ENCODE data around the gene CCDC110. TPM values are rescaled to one million over a fixed set of nuclear protein-coding genes. Genes with fewer than 3 reads are reported as not detected.

Gene CCDC110
- total and polyA plus RNA-seq, 2 of the 13 experiments (the other 11 are each of a cell fraction or from before 2014, with no cell fraction given): not detected

DNA sequence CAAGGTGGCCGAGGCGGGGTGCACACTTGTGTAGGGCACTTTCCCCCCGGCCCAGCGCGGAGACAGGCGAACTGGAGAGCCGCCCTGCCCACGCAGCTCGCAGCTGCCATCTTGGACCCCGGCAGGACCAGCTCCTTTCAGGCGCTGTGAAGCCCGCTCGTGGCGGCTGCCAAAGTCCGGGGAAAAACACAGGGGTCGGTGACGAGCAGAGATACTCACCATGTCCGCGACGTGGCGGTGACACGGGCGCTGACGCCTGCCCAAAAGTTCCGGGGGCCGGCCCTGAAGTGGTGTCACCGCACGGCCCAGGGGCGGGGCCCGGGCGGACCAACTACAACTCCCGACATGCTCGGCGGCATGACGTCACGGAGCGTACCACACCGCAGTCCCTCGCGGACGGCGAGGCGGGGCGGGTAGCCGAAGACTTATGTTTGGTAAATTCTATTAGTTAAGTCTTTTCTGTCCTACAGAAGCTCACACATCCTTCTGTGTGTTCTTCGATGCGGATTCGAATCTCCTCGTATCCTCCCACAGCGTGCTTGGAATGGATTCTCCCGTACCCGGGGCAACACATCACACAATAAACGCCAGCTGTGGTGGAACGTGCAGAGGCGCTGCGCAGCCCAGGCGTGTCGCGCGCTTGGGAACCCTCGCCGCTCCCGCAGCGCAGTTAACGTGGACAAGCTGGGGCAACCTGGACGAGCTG is 45.7 kb downstream of the CCDC110 start, which contains the start of gene UFSP2 (continued):
- TF ChIP-seq CSRNP2 (CRISPR knock-in tag; conservative IDR thresholded peaks at IDR 0.05; ENCODE audit: low read depth): no peak
- TF ChIP-seq ZSCAN5A (CRISPR knock-in tag; IDR thresholded peaks at IDR 0.05; ENCODE audit: borderline replicate concordance): peak; percentile 4; the same call in 1 of the 2 replicates
- TF ChIP-seq SKIL (CRISPR knock-in tag; IDR thresholded peaks at IDR 0.05; ENCODE audit: borderline replicate concordance): no peak
- TF ChIP-seq MIXL1 (CRISPR knock-in tag; IDR thresholded peaks at IDR 0.05): no peak
- no peak for TF ChIP-seq RCOR2 (CRISPR knock-in tag; IDR thresholded peaks at IDR 0.05)
- TF ChIP-seq THRA (CRISPR knock-in tag; IDR thresholded peaks at IDR 0.05; ENCODE audit: borderline replicate concordance): no peak
- no peak for TF ChIP-seq ZNF629 (CRISPR knock-in tag; conservative IDR thresholded peaks at IDR 0.05)
- no peak for TF ChIP-seq SRSF1 (optimal IDR thresholded peaks at IDR 0.05; ENCODE audit: low read depth, low read length)
- no peak for TF ChIP-seq CC2D1A (CRISPR knock-in tag; IDR thresholded peaks at IDR 0.05)
- TF ChIP-seq SP5 (CRISPR knock-in tag; IDR thresholded peaks at IDR 0.05; ENCODE audit: borderline replicate concordance, low read depth): no peak
- TF ChIP-seq NFKBIZ (CRISPR knock-in tag; IDR thresholded peaks at IDR 0.05): 0 out of 2 replicates have a peak, but pooled peaks have one; percentile 19
- TF ChIP-seq, protein P1, sequence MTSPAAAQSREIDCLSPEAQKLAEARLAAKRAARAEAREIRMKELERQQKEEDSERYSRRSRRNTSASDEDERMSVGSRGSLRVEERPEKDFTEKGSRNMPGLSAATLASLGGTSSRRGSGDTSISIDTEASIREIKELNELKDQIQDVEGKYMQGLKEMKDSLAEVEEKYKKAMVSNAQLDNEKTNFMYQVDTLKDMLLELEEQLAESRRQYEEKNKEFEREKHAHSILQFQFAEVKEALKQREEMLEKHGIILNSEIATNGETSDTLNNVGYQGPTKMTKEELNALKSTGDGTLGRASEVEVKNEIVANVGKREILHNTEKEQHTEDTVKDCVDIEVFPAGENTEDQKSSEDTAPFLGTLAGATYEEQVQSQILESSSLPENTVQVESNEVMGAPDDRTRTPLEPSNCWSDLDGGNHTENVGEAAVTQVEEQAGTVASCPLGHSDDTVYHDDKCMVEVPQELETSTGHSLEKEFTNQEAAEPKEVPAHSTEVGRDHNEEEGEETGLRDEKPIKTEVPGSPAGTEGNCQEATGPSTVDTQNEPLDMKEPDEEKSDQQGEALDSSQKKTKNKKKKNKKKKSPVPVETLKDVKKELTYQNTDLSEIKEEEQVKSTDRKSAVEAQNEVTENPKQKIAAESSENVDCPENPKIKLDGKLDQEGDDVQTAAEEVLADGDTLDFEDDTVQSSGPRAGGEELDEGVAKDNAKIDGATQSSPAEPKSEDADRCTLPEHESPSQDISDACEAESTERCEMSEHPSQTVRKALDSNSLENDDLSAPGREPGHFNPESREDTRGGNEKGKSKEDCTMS (CRISPR knock-in tag; conservative IDR thresholded peaks at IDR 0.05): no peak
- no peak for TF ChIP-seq ZKSCAN5 (CRISPR knock-in tag; IDR thresholded peaks at IDR 0.05)
- no peak for TF ChIP-seq FOSL1 (CRISPR knock-in tag; IDR thresholded peaks at IDR 0.05; ENCODE audit: borderline replicate concordance)
- peak; percentile 76; the same call in 1 of the 2 replicates for TF ChIP-seq KDM5A (IDR thresholded peaks at IDR 0.05; ENCODE audit: borderline replicate concordance, low read length)
- TF ChIP-seq THAP11 (CRISPR knock-in tag; IDR thresholded peaks at IDR 0.05): peak; percentile 100
- peak; percentile 63 for TF ChIP-seq SUZ12 (IDR thresholded peaks at IDR 0.05; ENCODE audit: low read depth, low read length)
- TF ChIP-seq, protein P2, sequence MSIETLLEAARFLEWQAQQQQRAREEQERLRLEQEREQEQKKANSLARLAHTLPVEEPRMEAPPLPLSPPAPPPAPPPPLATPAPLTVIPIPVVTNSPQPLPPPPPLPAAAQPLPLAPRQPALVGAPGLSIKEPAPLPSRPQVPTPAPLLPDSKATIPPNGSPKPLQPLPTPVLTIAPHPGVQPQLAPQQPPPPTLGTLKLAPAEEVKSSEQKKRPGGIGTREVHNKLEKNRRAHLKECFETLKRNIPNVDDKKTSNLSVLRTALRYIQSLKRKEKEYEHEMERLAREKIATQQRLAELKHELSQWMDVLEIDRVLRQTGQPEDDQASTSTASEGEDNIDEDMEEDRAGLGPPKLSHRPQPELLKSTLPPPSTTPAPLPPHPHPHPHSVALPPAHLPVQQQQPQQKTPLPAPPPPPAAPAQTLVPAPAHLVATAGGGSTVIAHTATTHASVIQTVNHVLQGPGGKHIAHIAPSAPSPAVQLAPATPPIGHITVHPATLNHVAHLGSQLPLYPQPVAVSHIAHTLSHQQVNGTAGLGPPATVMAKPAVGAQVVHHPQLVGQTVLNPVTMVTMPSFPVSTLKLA (IDR thresholded peaks at IDR 0.05): peak; percentile 65
- no peak for TF ChIP-seq CBFB (CRISPR knock-in tag; IDR thresholded peaks at IDR 0.05)
